ENCODE results near the gene GRAMD1B.

Gene GRAMD1B

DNA sequence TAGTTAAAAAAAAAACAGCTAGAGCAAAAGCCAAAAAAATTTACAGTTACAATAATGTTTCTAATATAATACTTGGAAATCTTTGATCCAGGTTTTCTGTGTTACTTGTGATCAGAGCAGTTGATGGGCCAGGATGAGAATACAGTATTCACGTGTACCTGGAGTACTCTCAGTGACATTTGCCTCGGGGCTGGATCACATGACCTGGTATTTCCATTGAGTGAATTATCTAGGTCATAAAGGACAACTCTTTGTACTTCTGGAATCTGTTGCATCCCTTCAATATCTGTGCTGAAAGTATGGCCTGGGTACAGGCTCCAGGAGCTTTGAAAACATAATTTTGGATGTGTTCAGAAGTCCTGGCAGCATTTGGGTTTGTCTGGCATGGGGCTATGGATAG, 93.5 kb downstream of the GRAMD1B start:
- no peak overlapping the region for H3K27ac ChIP-seq (replicated peaks; ENCODE audit: low read length)

DNA sequence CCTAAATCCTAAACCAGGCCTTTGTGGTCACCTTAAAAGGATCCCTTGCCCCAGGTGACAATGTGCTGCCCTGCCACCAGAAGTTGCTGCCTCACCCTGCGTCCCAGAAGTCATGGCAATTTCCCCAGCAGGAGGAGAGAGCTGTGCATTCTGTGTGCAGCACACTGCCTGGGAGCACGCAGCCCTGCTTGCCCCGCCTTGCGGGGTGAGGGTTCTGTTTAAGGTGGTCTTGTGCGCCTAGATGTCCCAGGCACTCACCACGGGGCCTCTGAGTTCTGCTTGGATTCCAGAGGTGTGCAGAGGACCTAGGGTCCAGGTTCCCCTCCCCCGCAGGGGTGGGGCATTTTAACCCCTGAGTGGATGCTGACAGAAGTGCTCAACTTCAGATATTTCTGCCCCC, 95.0 kb downstream of the GRAMD1B start:
- H3K79me1 ChIP-seq (ENCODE audit: low read depth, low read length) = no peaks in the 10 kb centered on the region
- DNase-seq (ENCODE audit: low spot score) = no peak
- H3K23ac ChIP-seq (ENCODE audit: low read depth, low read length, poor library complexity) = no peak overlapping the region
- H2BK12ac ChIP-seq (ENCODE audit: low read length) = no peak overlapping the region
- H3K4me2 ChIP-seq (ENCODE audit: insufficient read depth, low read length, poor library complexity, severe bottlenecking) = no peak overlapping the region
- no peaks in the 10 kb centered on the region for H3K36me3 ChIP-seq (replicated peaks in 1 of 2; ENCODE audit: control insufficient read depth in 2 of 2, insufficient read depth in 2 of 2, low read length in 2 of 2)
- H2BK120ac ChIP-seq (ENCODE audit: low read depth, low read length) = no peak overlapping the region
- H3K27ac ChIP-seq (replicated peaks; ENCODE audit: low read length) = no peak overlapping the region
- no peak overlapping the region for H3K4me3 ChIP-seq (ENCODE audit: low read length in 2 of 2)
- no peak overlapping the region for H2BK5ac ChIP-seq (ENCODE audit: low read length)
- no peaks in the 10 kb centered on the region for H3K27me3 ChIP-seq (ENCODE audit: control insufficient read depth in 3 of 3, insufficient read depth in 3 of 3, low read depth in 1 of 3, low read length in 3 of 3)
- no peak overlapping the region for H4K91ac ChIP-seq (ENCODE audit: low read depth, low read length, poor library complexity)
- no peak overlapping the region for H3K9ac ChIP-seq (ENCODE audit: low read depth, low read length, poor library complexity)
- peak overlapping the region; percentile 15 for H3K18ac ChIP-seq (ENCODE audit: low read length)
- WGBS, 2 donors (ENCODE audit: extremely low coverage in 2 of 2, insufficient read length in 2 of 2, insufficient replicate concordance in 1 of 2) = no CpG with 5 or more reads among the region's 7 CpGs
- no peak overlapping the region for H3K14ac ChIP-seq (ENCODE audit: low read length)
- peaks cover 0 to 3% of the 10 kb centered on the region in 2 donors for H3K9me3 ChIP-seq (replicated peaks in 1 of 2; ENCODE audit: control insufficient read depth in 2 of 2, insufficient read depth in 1 of 2, low read depth in 1 of 2, low read length in 2 of 2)
- no peak overlapping the region for H3K4ac ChIP-seq (ENCODE audit: low read length)
- H2AK5ac ChIP-seq (ENCODE audit: low read depth, low read length) = no peak overlapping the region
- H2BK15ac ChIP-seq (ENCODE audit: low read length) = no peak overlapping the region
- peaks cover 0 to 8% of the 10 kb centered on the region in 2 donors for H3K4me1 ChIP-seq (ENCODE audit: control insufficient read depth in 2 of 2, insufficient read depth in 1 of 2, low read depth in 1 of 2, low read length in 2 of 2)
- H4K8ac ChIP-seq (ENCODE audit: low read depth, low read length) = no peak overlapping the region
- H2AFZ ChIP-seq (ENCODE audit: low read length) = no peak overlapping the region

More for the DNA sequence above, 93.5 kb downstream of the GRAMD1B start:
- Histone ChIP-seq H3K4me2 (ENCODE audit: insufficient read depth, low read length, poor library complexity, severe bottlenecking) (no peak overlapping the region), H2BK120ac (ENCODE audit: low read depth, low read length) (no peak overlapping the region), H3K27me3 (ENCODE audit: control insufficient read depth in 3 of 3, insufficient read depth in 3 of 3, low read depth in 1 of 3, low read length in 3 of 3) (no peaks in the 10 kb centered on the region), H2AFZ (ENCODE audit: low read length) (no peak overlapping the region), H4K91ac (ENCODE audit: low read depth, low read length, poor library complexity) (no peak overlapping the region), H2BK15ac (ENCODE audit: low read length) (no peak overlapping the region), H3K4me3 (ENCODE audit: low read length in 2 of 2) (no peak overlapping the region), H2AK5ac (ENCODE audit: low read depth, low read length) (no peak overlapping the region), H2BK12ac (ENCODE audit: low read length) (no peak overlapping the region), H3K9ac (ENCODE audit: low read depth, low read length, poor library complexity) (no peak overlapping the region), H3K18ac (ENCODE audit: low read length) (no peak overlapping the region), H3K36me3 (replicated peaks in 1 of 2; ENCODE audit: control insufficient read depth in 2 of 2, insufficient read depth in 2 of 2, low read length in 2 of 2) (no peaks in the 10 kb centered on the region), H2BK5ac (ENCODE audit: low read length) (no peak overlapping the region), H4K8ac (ENCODE audit: low read depth, low read length) (no peak overlapping the region), H3K9me3 (replicated peaks in 1 of 2; ENCODE audit: control insufficient read depth in 2 of 2, insufficient read depth in 1 of 2, low read depth in 1 of 2, low read length in 2 of 2) (peaks cover 0 to 3% of the 10 kb centered on the region in 2 donors), H3K23ac (ENCODE audit: low read depth, low read length, poor library complexity) (no peak overlapping the region), H3K4me1 (ENCODE audit: control insufficient read depth in 2 of 2, insufficient read depth in 1 of 2, low read depth in 1 of 2, low read length in 2 of 2) (peaks cover 0 to 18% of the 10 kb centered on the region in 2 donors), H3K79me1 (ENCODE audit: low read depth, low read length) (no peaks in the 10 kb centered on the region), H3K14ac (ENCODE audit: low read length) (no peak overlapping the region), H3K4ac (ENCODE audit: low read length) (no peak overlapping the region)
- DNase-seq (ENCODE audit: low spot score) = no peak
- WGBS, 2 donors (ENCODE audit: extremely low coverage in 2 of 2, insufficient read length in 2 of 2, insufficient replicate concordance in 1 of 2) = no CpG with 5 or more reads among the region's 2 CpGs

DNA sequence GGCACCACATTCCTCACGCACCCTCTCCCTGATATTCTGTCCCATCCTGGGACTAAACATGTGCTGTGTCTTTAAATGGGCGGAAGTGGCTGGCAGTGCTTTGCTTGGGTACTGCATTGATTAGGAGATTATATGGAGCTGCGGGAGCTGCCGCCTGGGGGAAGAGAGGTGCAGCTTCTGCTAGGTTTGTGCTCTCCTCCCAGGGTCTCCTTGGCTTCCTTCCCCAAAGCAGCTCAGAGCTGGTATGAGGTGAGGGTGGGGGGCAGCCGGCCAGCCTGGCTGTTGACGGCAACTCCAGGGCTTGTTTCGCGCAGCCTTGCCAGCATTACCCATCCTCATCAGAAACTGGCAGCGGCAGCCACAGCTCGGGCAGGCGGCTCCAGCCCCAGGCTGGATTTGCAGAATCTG, 95.4 kb downstream of the GRAMD1B start:
- Histone ChIP-seq H2BK12ac (ENCODE audit: low read length) (no peak overlapping the region), H2BK15ac (ENCODE audit: low read length) (no peak overlapping the region), H3K4me3 (ENCODE audit: low read length in 2 of 2) (no peak overlapping the region), H3K4ac (ENCODE audit: low read length) (no peak overlapping the region), H3K23ac (ENCODE audit: low read depth, low read length, poor library complexity) (no peak overlapping the region), H4K91ac (ENCODE audit: low read depth, low read length, poor library complexity) (no peak overlapping the region), H3K9ac (ENCODE audit: low read depth, low read length, poor library complexity) (peak overlapping the region; percentile 5), H3K4me1 (ENCODE audit: control insufficient read depth in 2 of 2, insufficient read depth in 1 of 2, low read depth in 1 of 2, low read length in 2 of 2) (peaks cover 0 to 8% of the 10 kb centered on the region in 2 donors), H3K79me1 (ENCODE audit: low read depth, low read length) (no peaks in the 10 kb centered on the region), H3K4me2 (ENCODE audit: insufficient read depth, low read length, poor library complexity, severe bottlenecking) (no peak overlapping the region), H3K27ac (replicated peaks; ENCODE audit: low read length) (no peak overlapping the region), H3K36me3 (replicated peaks in 1 of 2; ENCODE audit: control insufficient read depth in 2 of 2, insufficient read depth in 2 of 2, low read length in 2 of 2) (no peaks in the 10 kb centered on the region), H3K18ac (ENCODE audit: low read length) (no peak overlapping the region), H2BK5ac (ENCODE audit: low read length) (no peak overlapping the region), H3K9me3 (replicated peaks in 1 of 2; ENCODE audit: control insufficient read depth in 2 of 2, insufficient read depth in 1 of 2, low read depth in 1 of 2, low read length in 2 of 2) (peaks cover 0 to 3% of the 10 kb centered on the region in 2 donors), H3K14ac (ENCODE audit: low read length) (no peak overlapping the region), H4K8ac (ENCODE audit: low read depth, low read length) (no peak overlapping the region), H3K27me3 (ENCODE audit: control insufficient read depth in 3 of 3, insufficient read depth in 3 of 3, low read depth in 1 of 3, low read length in 3 of 3) (no peaks in the 10 kb centered on the region), H2AK5ac (ENCODE audit: low read depth, low read length) (no peak overlapping the region), H2AFZ (ENCODE audit: low read length) (no peak overlapping the region), H2BK120ac (ENCODE audit: low read depth, low read length) (no peak overlapping the region)
- no CpG with 5 or more reads among the region's 11 CpGs for whole genome bisulfite sequencing, 2 donors (ENCODE audit: extremely low coverage in 2 of 2, insufficient read length in 2 of 2, insufficient replicate concordance in 1 of 2)
- DNase-seq (ENCODE audit: low spot score) = no peak

- WGBS, 2 donors (ENCODE audit: extremely low coverage in 2 of 2, insufficient read length in 2 of 2, insufficient replicate concordance in 1 of 2) = no CpG with 5 or more reads among the region's 22 CpGs
Measured at GRCh38 chr11:123526027-123526805, 96.1 kb downstream of the GRAMD1B start.

More at GRCh38 chr11:123526027-123526805, 96.1 kb downstream of the GRAMD1B start:
- H2AK5ac ChIP-seq (ENCODE audit: low read depth, low read length) = no peak overlapping the region
- H3K23ac ChIP-seq (ENCODE audit: low read depth, low read length, poor library complexity) = no peak overlapping the region
- H3K27ac ChIP-seq (replicated peaks; ENCODE audit: low read length) = no peak overlapping the region
- H2AFZ ChIP-seq (ENCODE audit: low read length) = no peak overlapping the region
- no peak for DNase-seq (ENCODE audit: low spot score)
- H3K4ac ChIP-seq (ENCODE audit: low read length) = no peak overlapping the region
- no peak overlapping the region for H4K8ac ChIP-seq (ENCODE audit: low read depth, low read length)
- no peak overlapping the region for H3K14ac ChIP-seq (ENCODE audit: low read length)
- no peak overlapping the region for H2BK12ac ChIP-seq (ENCODE audit: low read length)
- H3K9ac ChIP-seq (ENCODE audit: low read depth, low read length, poor library complexity) = no peak overlapping the region
- no peak overlapping the region for H3K4me3 ChIP-seq (ENCODE audit: low read length in 2 of 2)
- no peaks in the 10 kb centered on the region for H3K79me1 ChIP-seq (ENCODE audit: low read depth, low read length)
- no peak overlapping the region for H3K18ac ChIP-seq (ENCODE audit: low read length)
- H3K4me1 ChIP-seq (ENCODE audit: control insufficient read depth in 2 of 2, insufficient read depth in 1 of 2, low read depth in 1 of 2, low read length in 2 of 2) = peaks cover 0 to 8% of the 10 kb centered on the region in 2 donors
- no peaks in the 10 kb centered on the region for H3K27me3 ChIP-seq (ENCODE audit: control insufficient read depth in 3 of 3, insufficient read depth in 3 of 3, low read depth in 1 of 3, low read length in 3 of 3)
- H3K4me2 ChIP-seq (ENCODE audit: insufficient read depth, low read length, poor library complexity, severe bottlenecking) = no peak overlapping the region
- no peak overlapping the region for H2BK5ac ChIP-seq (ENCODE audit: low read length)
- H2BK15ac ChIP-seq (ENCODE audit: low read length) = no peak overlapping the region
- H2BK120ac ChIP-seq (ENCODE audit: low read depth, low read length) = no peak overlapping the region
- no peaks in the 10 kb centered on the region for H3K36me3 ChIP-seq (replicated peaks in 1 of 2; ENCODE audit: control insufficient read depth in 2 of 2, insufficient read depth in 2 of 2, low read length in 2 of 2)
- H4K91ac ChIP-seq (ENCODE audit: low read depth, low read length, poor library complexity) = no peak overlapping the region
- no peaks in the 10 kb centered on the region for H3K9me3 ChIP-seq (replicated peaks in 1 of 2; ENCODE audit: control insufficient read depth in 2 of 2, insufficient read depth in 1 of 2, low read depth in 1 of 2, low read length in 2 of 2)
